ENCODE measurements around the gene GRIK1. TPM values are rescaled to one million over a fixed set of nuclear protein-coding genes. Genes with fewer than 3 reads are reported as not detected.

Gene GRIK1
- total and polyA plus RNA-seq, 5 donors = not detected

GRCh38 chr21:29633756-29634155 is 306.0 kb downstream of the GRIK1 start:
- no peak for DNase-seq
- H3K9me3 ChIP-seq (ENCODE audit: control insufficient read depth, low read length) = no peaks in the 10 kb centered on the region
- 83% methylated on average over 2 of the region's 2 CpGs for WGBS
- H3K27ac ChIP-seq (ENCODE audit: low read length) = no peak overlapping the region
- no peaks in the 10 kb centered on the region for H3K4me1 ChIP-seq (ENCODE audit: control insufficient read depth, insufficient read depth, low read length)
- H3K4me3 ChIP-seq (ENCODE audit: low read length) = no peak overlapping the region
- intact Hi-C loops (cut with DNase I) = no loop called here
- H3K27me3 ChIP-seq (ENCODE audit: control insufficient read depth, insufficient read depth) = no peaks in the 10 kb centered on the region
- ATAC-seq = no peak

DNA sequence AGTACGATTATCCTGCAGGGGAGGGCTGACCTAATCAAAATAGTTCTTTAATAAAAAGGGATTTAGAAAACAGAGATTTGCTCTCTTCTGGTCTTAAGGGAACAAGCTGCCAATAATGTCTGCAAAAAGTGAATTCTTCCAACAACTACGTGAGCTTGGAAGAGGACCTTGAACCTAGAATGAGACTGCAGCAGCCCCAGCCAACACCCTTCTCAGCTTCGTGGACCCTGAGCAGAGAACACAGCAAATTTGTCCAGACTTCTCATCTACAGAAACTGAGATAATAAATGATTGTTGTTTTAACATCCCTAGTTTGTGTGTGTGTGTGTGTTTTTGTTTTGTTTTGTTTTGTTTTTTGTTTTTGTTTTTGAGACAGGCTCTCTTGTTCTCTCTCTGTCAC is 309.4 kb downstream of the GRIK1 start:
- Histone ChIP-seq H3K4me3 (ENCODE audit: low read length) (no peak overlapping the region), H3K27ac (ENCODE audit: low read length) (no peak overlapping the region), H3K4me1 (ENCODE audit: control insufficient read depth, insufficient read depth, low read length) (no peaks in the 10 kb centered on the region), H3K27me3 (ENCODE audit: control insufficient read depth, insufficient read depth) (no peaks in the 10 kb centered on the region), H3K9me3 (ENCODE audit: control insufficient read depth, low read length) (no peaks in the 10 kb centered on the region)
- DNase-seq (no peak), ATAC-seq (no peak)
- intact Hi-C loops (cut with DNase I) = no loop called here
- 78% methylated on average over 3 of the region's 3 CpGs for WGBS

GRCh38 chr21:29627905-29628304 is 311.9 kb downstream of the GRIK1 start:
- Histone ChIP-seq H3K9me3 (ENCODE audit: control insufficient read depth, low read length) (no peaks in the 10 kb centered on the region), H3K27ac (ENCODE audit: low read length) (no peak overlapping the region), H3K4me1 (ENCODE audit: control insufficient read depth, insufficient read depth, low read length) (no peaks in the 10 kb centered on the region), H3K27me3 (ENCODE audit: control insufficient read depth, insufficient read depth) (no peaks in the 10 kb centered on the region), H3K4me3 (ENCODE audit: low read length) (no peak overlapping the region)
- ATAC-seq = no peak
- intact Hi-C loops (cut with DNase I) = no loop called here
- DNase-seq = no peak

GRCh38 chr21:29626801-29627470 is 312.9 kb downstream of the GRIK1 start:
- no peaks in the 10 kb centered on the region for H3K27me3 ChIP-seq (ENCODE audit: control insufficient read depth, insufficient read depth)
- no peaks in the 10 kb centered on the region for H3K9me3 ChIP-seq (ENCODE audit: control insufficient read depth, low read length)
- intact Hi-C loops (cut with DNase I) = no loop called here
- ATAC-seq = no peak
- 74% methylated on average over 1 of the region's 1 CpG for WGBS
- H3K4me1 ChIP-seq (ENCODE audit: control insufficient read depth, insufficient read depth, low read length) = no peaks in the 10 kb centered on the region
- no peak overlapping the region for H3K4me3 ChIP-seq (ENCODE audit: low read length)
- H3K27ac ChIP-seq (ENCODE audit: low read length) = no peak overlapping the region
- no peak for DNase-seq

DNA sequence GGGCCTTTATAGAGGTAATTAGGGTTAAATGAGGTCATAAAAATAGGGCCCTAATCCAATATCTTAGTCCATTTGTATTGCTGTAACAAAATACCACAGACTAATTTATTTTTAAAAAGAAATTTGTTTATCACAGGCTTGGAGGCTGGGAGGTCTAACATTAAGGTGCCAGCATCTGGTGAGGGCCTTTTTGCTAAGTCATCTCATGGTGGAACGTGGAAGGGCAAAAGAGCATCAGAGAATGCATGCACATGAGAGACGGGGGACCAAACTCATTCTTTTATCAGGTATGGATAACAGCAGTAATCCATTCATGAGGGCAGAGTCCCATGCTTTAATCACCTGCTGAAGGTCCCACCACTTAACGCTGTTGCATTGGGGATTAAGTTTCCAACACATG is 313.8 kb downstream of the GRIK1 start:
- ATAC-seq (no peak), DNase-seq (no peak)
- H3K27ac ChIP-seq (ENCODE audit: low read length) = no peak overlapping the region
- no peak overlapping the region for H3K4me3 ChIP-seq (ENCODE audit: low read length)
- H3K9me3 ChIP-seq (ENCODE audit: control insufficient read depth, low read length) = no peaks in the 10 kb centered on the region
- H3K27me3 ChIP-seq (ENCODE audit: control insufficient read depth, insufficient read depth) = no peaks in the 10 kb centered on the region
- H3K4me1 ChIP-seq (ENCODE audit: control insufficient read depth, insufficient read depth, low read length) = no peaks in the 10 kb centered on the region
- intact Hi-C loops (cut with DNase I) = no loop called here
- 95% methylated on average over 3 of the region's 3 CpGs for WGBS

GRCh38 chr21:29624776-29625175 is 315.0 kb downstream of the GRIK1 start:
- intact Hi-C loops (cut with DNase I) = no loop called here
- no peak overlapping the region for H3K4me3 ChIP-seq (ENCODE audit: low read length)
- no peak for ATAC-seq
- 96% methylated on average over 6 of the region's 6 CpGs for WGBS
- H3K4me1 ChIP-seq (ENCODE audit: control insufficient read depth, insufficient read depth, low read length) = no peaks in the 10 kb centered on the region
- no peaks in the 10 kb centered on the region for H3K27me3 ChIP-seq (ENCODE audit: control insufficient read depth, insufficient read depth)
- no peaks in the 10 kb centered on the region for H3K9me3 ChIP-seq (ENCODE audit: control insufficient read depth, low read length)
- H3K27ac ChIP-seq (ENCODE audit: low read length) = no peak overlapping the region
- DNase-seq = no peak

DNA sequence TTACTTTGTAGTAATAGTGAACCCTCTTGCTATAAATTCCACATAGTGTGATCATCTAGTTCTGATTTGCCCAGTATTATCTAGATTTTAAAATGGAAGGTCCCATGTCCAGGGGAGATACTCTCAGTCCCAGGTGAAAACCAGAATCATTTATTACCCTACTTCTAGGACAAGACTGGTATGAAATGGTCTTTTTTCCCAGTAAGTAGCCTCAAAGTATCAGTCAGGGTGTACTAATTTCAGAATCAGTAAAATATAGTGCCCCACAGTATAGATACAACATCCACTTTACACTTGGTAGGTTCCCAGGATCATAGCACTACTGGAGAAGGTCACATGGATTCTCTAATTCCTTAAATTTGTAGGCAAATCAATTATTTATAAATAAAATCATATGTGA is 318.3 kb downstream of the GRIK1 start:
- Histone ChIP-seq H3K9me3 (ENCODE audit: control insufficient read depth, low read length) (no peaks in the 10 kb centered on the region), H3K4me3 (ENCODE audit: low read length) (no peak overlapping the region), H3K27me3 (ENCODE audit: control insufficient read depth, insufficient read depth) (no peaks in the 10 kb centered on the region), H3K4me1 (ENCODE audit: control insufficient read depth, insufficient read depth, low read length) (no peaks in the 10 kb centered on the region), H3K27ac (ENCODE audit: low read length) (no peak overlapping the region)
- ATAC-seq (no peak), DNase-seq (no peak)
- intact Hi-C loops (cut with DNase I) = no loop called here

- H3K27me3 ChIP-seq (ENCODE audit: control insufficient read depth, insufficient read depth) = no peaks in the 10 kb centered on the region
- no peak overlapping the region for H3K27ac ChIP-seq (ENCODE audit: low read length)
- H3K4me3 ChIP-seq (ENCODE audit: low read length) = no peak overlapping the region
- no peak for DNase-seq
- ATAC-seq = no peak
- no peaks in the 10 kb centered on the region for H3K9me3 ChIP-seq (ENCODE audit: control insufficient read depth, low read length)
- intact Hi-C loops (cut with DNase I) = no loop called here
- WGBS = 43% methylated on average over 6 of the region's 6 CpGs
- no peaks in the 10 kb centered on the region for H3K4me1 ChIP-seq (ENCODE audit: control insufficient read depth, insufficient read depth, low read length)
Measured at GRCh38 chr21:29616209-29616751, 323.5 kb downstream of the GRIK1 start.

DNA sequence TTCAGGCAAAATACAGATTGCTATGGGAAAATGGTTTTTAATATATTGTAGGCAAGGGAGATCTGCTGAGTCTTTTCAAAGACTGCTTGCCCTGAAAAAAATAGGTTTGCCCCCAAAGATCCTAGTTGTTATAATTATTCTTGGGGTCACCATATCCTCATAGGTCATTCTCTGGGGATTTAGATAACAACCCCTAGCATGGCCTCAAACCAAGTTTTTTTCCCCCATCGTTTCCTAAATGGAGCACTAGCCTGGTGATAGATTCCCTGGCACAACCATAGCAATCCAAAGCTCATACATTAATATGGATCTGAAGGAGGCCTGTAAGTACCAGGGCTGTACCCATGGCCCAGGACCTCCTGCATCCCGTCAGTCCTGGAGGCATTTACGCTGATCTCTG is 325.9 kb downstream of the GRIK1 start:
- H3K9me3 ChIP-seq (ENCODE audit: control insufficient read depth, low read length) = no peaks in the 10 kb centered on the region
- no peak overlapping the region for H3K27ac ChIP-seq (ENCODE audit: low read length)
- ATAC-seq = no peak
- intact Hi-C loops (cut with DNase I) = no loop called here
- 93% methylated on average over 3 of the region's 3 CpGs for WGBS
- H3K4me1 ChIP-seq (ENCODE audit: control insufficient read depth, insufficient read depth, low read length) = no peaks in the 10 kb centered on the region
- H3K4me3 ChIP-seq (ENCODE audit: low read length) = no peak overlapping the region
- DNase-seq = no peak
- no peaks in the 10 kb centered on the region for H3K27me3 ChIP-seq (ENCODE audit: control insufficient read depth, insufficient read depth)

- Histone ChIP-seq H3K4me3 (ENCODE audit: low read length) (no peak overlapping the region), H3K27me3 (ENCODE audit: control insufficient read depth, insufficient read depth) (no peaks in the 10 kb centered on the region), H3K4me1 (ENCODE audit: control insufficient read depth, insufficient read depth, low read length) (no peaks in the 10 kb centered on the region), H3K9me3 (ENCODE audit: control insufficient read depth, low read length) (no peaks in the 10 kb centered on the region), H3K27ac (ENCODE audit: low read length) (no peak overlapping the region)
- intact Hi-C loops (cut with DNase I) = no loop called here
- ATAC-seq (no peak), DNase-seq (no peak)
- 48% methylated on average over 3 of the region's 3 CpGs for WGBS
Measured at GRCh38 chr21:29613021-29613420, 326.8 kb downstream of the GRIK1 start.

DNA sequence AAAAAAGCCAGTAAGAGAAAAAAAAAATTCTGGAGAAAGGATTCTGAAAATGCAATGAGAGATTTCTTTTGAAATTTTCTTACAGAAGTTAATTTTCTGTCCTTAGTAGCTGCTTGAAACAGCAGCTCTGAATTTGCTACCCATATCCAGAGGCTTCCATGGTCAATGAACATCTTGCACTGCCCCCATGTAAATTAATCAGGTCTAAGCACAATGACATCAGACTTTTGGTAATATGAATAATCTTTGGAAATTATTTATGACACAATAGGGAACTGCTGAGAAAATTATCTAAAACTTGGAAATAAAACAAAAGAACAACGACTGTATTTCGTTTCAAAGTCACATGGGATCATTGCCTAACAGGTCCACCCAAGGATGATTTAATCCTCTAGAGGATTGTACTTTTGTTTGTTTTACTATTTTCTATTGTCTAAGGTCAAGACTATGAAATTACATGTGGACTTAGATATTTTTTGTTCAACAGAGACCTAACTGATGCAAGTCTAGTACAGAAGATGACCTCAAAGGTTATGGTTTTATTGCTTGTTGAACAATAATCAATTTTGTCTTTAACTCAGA is 328.9 kb downstream of the GRIK1 start:
- Histone ChIP-seq H3K4me3 (ENCODE audit: low read length) (no peak overlapping the region), H3K4me1 (ENCODE audit: control insufficient read depth, insufficient read depth, low read length) (no peaks in the 10 kb centered on the region), H3K27ac (ENCODE audit: low read length) (no peak overlapping the region), H3K27me3 (ENCODE audit: control insufficient read depth, insufficient read depth) (no peaks in the 10 kb centered on the region), H3K9me3 (ENCODE audit: control insufficient read depth, low read length) (no peaks in the 10 kb centered on the region)
- 34% methylated on average over 2 of the region's 2 CpGs for WGBS
- no peak for ATAC-seq
- DNase-seq = no peak
- intact Hi-C loops (cut with DNase I) = no loop called here

- no peaks in the 10 kb centered on the region for H3K4me1 ChIP-seq (ENCODE audit: control insufficient read depth, insufficient read depth, low read length)
- no peaks in the 10 kb centered on the region for H3K9me3 ChIP-seq (ENCODE audit: control insufficient read depth, low read length)
- 90% methylated on average over 3 of the region's 3 CpGs for WGBS
- no peak overlapping the region for H3K27ac ChIP-seq (ENCODE audit: low read length)
- intact Hi-C loops (cut with DNase I) = no loop called here
- ATAC-seq (no peak), DNase-seq (no peak)
- no peak overlapping the region for H3K4me3 ChIP-seq (ENCODE audit: low read length)
- no peaks in the 10 kb centered on the region for H3K27me3 ChIP-seq (ENCODE audit: control insufficient read depth, insufficient read depth)
Measured at GRCh38 chr21:29606613-29607012, 333.2 kb downstream of the GRIK1 start.
